ENCODE data around the gene KCTD16.

KCTD16 gene

GRCh38 chr5:144170276-144171024 lies at the start of gene KCTD16, which contains the start of gene YIPF5:
Gene KCTD16 (plus strand): TSS chr5:144170873.
Gene YIPF5 (minus strand): TSS chr5:144170659. CDS start chr5:144169955, 704 bp downstream.
- Mint-ChIP-seq H3K27me3 (peaks cover 10% of the 10 kb centered on the region), H3K4me3 (peak within 1 kb of the TSS; percentile 96), H3K9me3 (no peaks in the 10 kb centered on the region), H3K36me3 (ENCODE audit: insufficient read depth) (peaks cover 20% of the 10 kb centered on the region), H3K27ac (ENCODE audit: low read depth) (peak within 1 kb of the TSS; percentile 98), H3K4me1 (peaks cover 33% of the 10 kb centered on the region)
- ATAC-seq (replicated peaks; ENCODE audit: extremely low read depth, poor library complexity, severe bottlenecking) (peak; percentile 96), DNase-seq (ENCODE audit: low spot score in 2 of 2) (peak; percentile 93 to 96)

- DNase-seq (ENCODE audit: low spot score in 2 of 2) (no peak), ATAC-seq (replicated peaks; ENCODE audit: extremely low read depth, poor library complexity, severe bottlenecking) (no peak)
- H3K9me3 Mint-ChIP-seq = no peaks in the 10 kb centered on the region
- peaks cover 1% of the 10 kb centered on the region for H3K36me3 Mint-ChIP-seq (ENCODE audit: insufficient read depth)
- no peak overlapping the region for H3K4me3 Mint-ChIP-seq
- no peak overlapping the region for H3K27ac Mint-ChIP-seq (ENCODE audit: low read depth)
- no peaks in the 10 kb centered on the region for H3K4me1 Mint-ChIP-seq
- peaks cover 13% of the 10 kb centered on the region for H3K27me3 Mint-ChIP-seq
Measured at GRCh38 chr5:144121577-144121976, 49.1 kb upstream of the KCTD16 start.

- H3K9me3 Mint-ChIP-seq = no peaks in the 10 kb centered on the region
- ATAC-seq (replicated peaks; ENCODE audit: extremely low read depth, poor library complexity, severe bottlenecking) (no peak), DNase-seq (ENCODE audit: low spot score in 2 of 2) (no peak)
- H3K4me3 Mint-ChIP-seq = no peak overlapping the region
- H3K36me3 Mint-ChIP-seq (ENCODE audit: insufficient read depth) = peaks cover 1% of the 10 kb centered on the region
- no peak overlapping the region for H3K27ac Mint-ChIP-seq (ENCODE audit: low read depth)
- no peaks in the 10 kb centered on the region for H3K4me1 Mint-ChIP-seq
- peaks cover 13% of the 10 kb centered on the region for H3K27me3 Mint-ChIP-seq
Measured at GRCh38 chr5:144122081-144122480, 48.6 kb upstream of the KCTD16 start.

GRCh38 chr5:144122641-144123040 lies 48.0 kb upstream of the KCTD16 start:
- Mint-ChIP-seq H3K36me3 (ENCODE audit: insufficient read depth) (peaks cover 1% of the 10 kb centered on the region), H3K27ac (ENCODE audit: low read depth) (no peak overlapping the region), H3K4me1 (no peaks in the 10 kb centered on the region), H3K9me3 (no peaks in the 10 kb centered on the region), H3K27me3 (peaks cover 13% of the 10 kb centered on the region), H3K4me3 (no peak overlapping the region)
- ATAC-seq (replicated peaks; ENCODE audit: extremely low read depth, poor library complexity, severe bottlenecking) (no peak), DNase-seq (ENCODE audit: low spot score in 2 of 2) (no peak)

- Mint-ChIP-seq H3K9me3 (no peaks in the 10 kb centered on the region), H3K27me3 (peaks cover 13% of the 10 kb centered on the region), H3K4me3 (no peak overlapping the region), H3K36me3 (ENCODE audit: insufficient read depth) (peaks cover 1% of the 10 kb centered on the region), H3K27ac (ENCODE audit: low read depth) (no peak overlapping the region), H3K4me1 (no peaks in the 10 kb centered on the region)
- ATAC-seq (replicated peaks; ENCODE audit: extremely low read depth, poor library complexity, severe bottlenecking) = no peak
- no peak for DNase-seq (ENCODE audit: low spot score in 2 of 2)
Measured at GRCh38 chr5:144125163-144125726, 45.4 kb upstream of the KCTD16 start.

- H3K4me1 Mint-ChIP-seq = no peaks in the 10 kb centered on the region
- H3K36me3 Mint-ChIP-seq (ENCODE audit: insufficient read depth) = peaks cover 1% of the 10 kb centered on the region
- ATAC-seq (replicated peaks; ENCODE audit: extremely low read depth, poor library complexity, severe bottlenecking) (no peak), DNase-seq (ENCODE audit: low spot score in 2 of 2) (no peak)
- no peaks in the 10 kb centered on the region for H3K9me3 Mint-ChIP-seq
- H3K4me3 Mint-ChIP-seq = no peak overlapping the region
- peaks cover 13% of the 10 kb centered on the region for H3K27me3 Mint-ChIP-seq
- no peak overlapping the region for H3K27ac Mint-ChIP-seq (ENCODE audit: low read depth)
Measured at GRCh38 chr5:144126707-144127106, 44.0 kb upstream of the KCTD16 start.

- no peaks in the 10 kb centered on the region for H3K9me3 Mint-ChIP-seq
- ATAC-seq (replicated peaks; ENCODE audit: extremely low read depth, poor library complexity, severe bottlenecking) (no peak), DNase-seq (ENCODE audit: low spot score in 2 of 2) (no peak)
- H3K4me3 Mint-ChIP-seq = no peak overlapping the region
- no peak overlapping the region for H3K27ac Mint-ChIP-seq (ENCODE audit: low read depth)
- H3K36me3 Mint-ChIP-seq (ENCODE audit: insufficient read depth) = peaks cover 1% of the 10 kb centered on the region
- peaks cover 15% of the 10 kb centered on the region for H3K27me3 Mint-ChIP-seq
- no peaks in the 10 kb centered on the region for H3K4me1 Mint-ChIP-seq
Measured at GRCh38 chr5:144128844-144129243, 41.8 kb upstream of the KCTD16 start.

GRCh38 chr5:144130306-144130705 lies 40.4 kb upstream of the KCTD16 start:
- H3K27me3 Mint-ChIP-seq = peaks cover 17% of the 10 kb centered on the region
- no peaks in the 10 kb centered on the region for H3K4me1 Mint-ChIP-seq
- H3K4me3 Mint-ChIP-seq = no peak overlapping the region
- H3K9me3 Mint-ChIP-seq = no peaks in the 10 kb centered on the region
- H3K36me3 Mint-ChIP-seq (ENCODE audit: insufficient read depth) = no peaks in the 10 kb centered on the region
- ATAC-seq (replicated peaks; ENCODE audit: extremely low read depth, poor library complexity, severe bottlenecking) (no peak), DNase-seq (ENCODE audit: low spot score in 2 of 2) (no peak)
- H3K27ac Mint-ChIP-seq (ENCODE audit: low read depth) = no peak overlapping the region

- ATAC-seq (replicated peaks; ENCODE audit: extremely low read depth, poor library complexity, severe bottlenecking) (no peak), DNase-seq (ENCODE audit: low spot score in 2 of 2) (no peak)
- Mint-ChIP-seq H3K27ac (ENCODE audit: low read depth) (no peak overlapping the region), H3K4me3 (no peak overlapping the region), H3K9me3 (no peaks in the 10 kb centered on the region), H3K4me1 (no peaks in the 10 kb centered on the region), H3K36me3 (ENCODE audit: insufficient read depth) (no peaks in the 10 kb centered on the region), H3K27me3 (peaks cover 26% of the 10 kb centered on the region)
Measured at GRCh38 chr5:144131261-144131660, 39.4 kb upstream of the KCTD16 start.

GRCh38 chr5:144133050-144133633 lies 37.5 kb upstream of the KCTD16 start:
- H3K9me3 Mint-ChIP-seq = no peaks in the 10 kb centered on the region
- no peak for ATAC-seq (replicated peaks; ENCODE audit: extremely low read depth, poor library complexity, severe bottlenecking)
- H3K4me1 Mint-ChIP-seq = no peaks in the 10 kb centered on the region
- no peak overlapping the region for H3K4me3 Mint-ChIP-seq
- no peaks in the 10 kb centered on the region for H3K36me3 Mint-ChIP-seq (ENCODE audit: insufficient read depth)
- peaks cover 27% of the 10 kb centered on the region for H3K27me3 Mint-ChIP-seq
- DNase-seq (ENCODE audit: low spot score in 2 of 2) = no peak
- H3K27ac Mint-ChIP-seq (ENCODE audit: low read depth) = no peak overlapping the region

GRCh38 chr5:144134194-144134826 lies 36.4 kb upstream of the KCTD16 start:
- ATAC-seq (replicated peaks; ENCODE audit: extremely low read depth, poor library complexity, severe bottlenecking) (no peak), DNase-seq (ENCODE audit: low spot score in 2 of 2) (no peak)
- Mint-ChIP-seq H3K36me3 (ENCODE audit: insufficient read depth) (no peaks in the 10 kb centered on the region), H3K4me3 (no peak overlapping the region), H3K9me3 (no peaks in the 10 kb centered on the region), H3K27ac (ENCODE audit: low read depth) (no peak overlapping the region), H3K27me3 (peaks cover 37% of the 10 kb centered on the region), H3K4me1 (no peaks in the 10 kb centered on the region)

GRCh38 chr5:144135113-144135762 lies 35.4 kb upstream of the KCTD16 start:
- DNase-seq (ENCODE audit: low spot score in 2 of 2) (no peak), ATAC-seq (replicated peaks; ENCODE audit: extremely low read depth, poor library complexity, severe bottlenecking) (no peak)
- Mint-ChIP-seq H3K4me1 (no peaks in the 10 kb centered on the region), H3K27ac (ENCODE audit: low read depth) (no peak overlapping the region), H3K4me3 (no peak overlapping the region), H3K9me3 (no peaks in the 10 kb centered on the region), H3K36me3 (ENCODE audit: insufficient read depth) (no peaks in the 10 kb centered on the region), H3K27me3 (peaks cover 41% of the 10 kb centered on the region)
